Breast epithelium (tissue), 3 donors: Measurements from ENCODE around the gene ZXDA.
"Not testable (repeated sequence)": the region's sequence is repeated elsewhere in the genome, so short reads cannot be mapped to it uniquely, and the experiment has no call there.

Experiments
- POLR2A ChIP-seq: fragments of 450-650 bp; IDR thresholded peaks from one replicate; pipeline ENCODE4 v1.6.1; 2016; ENCODE audit warnings: antibody characterized with exemption, mild to moderate bottlenecking, moderate library complexity
- POLR2AphosphoS5 ChIP-seq, 3 donors: sonication (generic); formaldehyde crosslinking; IDR thresholded peaks; one replicate each; pipeline ENCODE4 v1.6.1; 2017; ENCODE audit warnings: antibody characterized with exemption in 3 of 3
- TF ChIP-seq, protein P1 (sequence below), 3 donors: fragments of 450-650 bp; IDR thresholded peaks; one replicate each; pipeline ENCODE4 v1.5.1; 2016 to 2017; ENCODE audit warnings: antibody characterized with exemption in 3 of 3, mild to moderate bottlenecking in 3 of 3, moderate library complexity in 3 of 3

DNA sequence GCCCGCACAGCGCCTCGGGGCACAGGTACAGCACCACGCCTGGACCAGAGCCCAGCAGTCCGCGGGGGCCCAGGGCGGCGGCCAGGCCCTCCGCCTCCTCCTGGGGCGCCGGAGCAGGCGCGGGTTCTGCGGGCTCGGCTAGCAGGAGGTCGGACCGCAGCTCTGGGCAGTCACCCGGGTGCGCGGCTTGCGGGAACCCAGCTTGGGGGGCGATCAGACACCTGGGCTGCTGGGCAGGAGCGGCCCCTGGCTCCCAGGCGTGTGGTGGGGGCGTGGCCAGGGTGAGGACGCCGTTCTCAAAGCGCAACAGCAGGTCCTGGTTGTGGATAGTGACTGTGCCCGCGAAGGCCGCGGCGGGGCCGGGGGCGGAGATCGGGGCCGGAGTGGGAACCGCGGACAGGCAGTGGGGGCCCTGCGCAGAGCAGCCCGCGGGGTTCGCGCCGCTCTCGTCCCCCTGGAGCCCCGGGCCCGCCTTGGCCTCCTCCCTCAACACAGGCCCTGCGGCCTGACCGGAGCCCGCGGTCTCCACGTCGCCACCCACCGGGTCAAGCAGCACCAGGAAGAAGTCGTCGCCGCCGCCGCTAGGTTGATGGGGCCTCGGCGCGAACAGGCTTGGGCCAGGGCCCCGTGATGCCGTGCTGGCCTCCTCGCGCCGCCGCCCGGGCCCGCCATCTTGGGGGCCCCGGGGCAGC is 517 bp downstream of the ZXDA start:
- TF ChIP-seq, protein P1, sequence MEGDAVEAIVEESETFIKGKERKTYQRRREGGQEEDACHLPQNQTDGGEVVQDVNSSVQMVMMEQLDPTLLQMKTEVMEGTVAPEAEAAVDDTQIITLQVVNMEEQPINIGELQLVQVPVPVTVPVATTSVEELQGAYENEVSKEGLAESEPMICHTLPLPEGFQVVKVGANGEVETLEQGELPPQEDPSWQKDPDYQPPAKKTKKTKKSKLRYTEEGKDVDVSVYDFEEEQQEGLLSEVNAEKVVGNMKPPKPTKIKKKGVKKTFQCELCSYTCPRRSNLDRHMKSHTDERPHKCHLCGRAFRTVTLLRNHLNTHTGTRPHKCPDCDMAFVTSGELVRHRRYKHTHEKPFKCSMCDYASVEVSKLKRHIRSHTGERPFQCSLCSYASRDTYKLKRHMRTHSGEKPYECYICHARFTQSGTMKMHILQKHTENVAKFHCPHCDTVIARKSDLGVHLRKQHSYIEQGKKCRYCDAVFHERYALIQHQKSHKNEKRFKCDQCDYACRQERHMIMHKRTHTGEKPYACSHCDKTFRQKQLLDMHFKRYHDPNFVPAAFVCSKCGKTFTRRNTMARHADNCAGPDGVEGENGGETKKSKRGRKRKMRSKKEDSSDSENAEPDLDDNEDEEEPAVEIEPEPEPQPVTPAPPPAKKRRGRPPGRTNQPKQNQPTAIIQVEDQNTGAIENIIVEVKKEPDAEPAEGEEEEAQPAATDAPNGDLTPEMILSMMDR (IDR thresholded peaks at IDR 0.05): not testable (repeated sequence)
- TF ChIP-seq POLR2AphosphoS5 (IDR thresholded peaks at IDR 0.05); POLR2A: not testable (repeated sequence)
